Tibial artery (tissue), 4 donors: Measurements from ENCODE around the gene ANKRD11.

Experiments
- DNase-seq, 2 donors: peaks; one replicate each; pipeline ENCODE4 v3.0.0-alpha.2; 2019
- H3K27ac ChIP-seq, 2 donors: fragments of 200-600 bp; sonication (generic) in 1 of 2; 1 replicate in 1 of 2; 2 replicates in 1 of 2; pipeline ENCODE4 v1.5.1; 2018 to 2019; ENCODE audit warnings: mild to moderate bottlenecking in 1 of 2
- H3K27me3 ChIP-seq, 2 donors: fragments of 200-600 bp; sonication (generic) in 1 of 2; one replicate each; pipeline versions ENCODE4 v1.5.1 to v1.6.0; 2016 to 2019
- H3K36me3 ChIP-seq, 3 donors: fragments of 200-600 bp; sonication (generic) in 2 of 3; one replicate each; pipeline ENCODE4 v1.5.1; 2016 to 2019; ENCODE audit warnings: mild to moderate bottlenecking in 2 of 3
- H3K4me1 ChIP-seq, 4 donors: fragments of 200-600 bp; sonication (generic) in 2 of 4; 1 replicate in 3 of 4; 2 replicates in 1 of 4; pipeline ENCODE4 v1.5.1; 2016 to 2019
- H3K4me3 ChIP-seq, 2 donors: fragments of 200-600 bp; sonication (generic) in 1 of 2; 1 replicate in 1 of 2; 2 replicates in 1 of 2; pipeline ENCODE4 v1.5.1; 2018 to 2019; ENCODE audit warnings: mild to moderate bottlenecking in 2 of 2
- H3K9me3 ChIP-seq, 3 donors: fragments of 200-600 bp; sonication (generic) in 1 of 3; one replicate each; pipeline ENCODE4 v1.5.1; 2016 to 2019
- CTCF ChIP-seq, 2 experiments: fragments of 200-600 bp in 1 of 2; fragments of 450-650 bp in 1 of 2; IDR thresholded peaks; one replicate each; pipeline ENCODE4 v1.5.1; 2017 to 2019; ENCODE audit warnings: antibody characterized with exemption in 2 of 2, mild to moderate bottlenecking in 1 of 2, moderate library complexity in 1 of 2
- intact Hi-C: fragments of 100-400 bp; cut with DNase I; formaldehyde crosslinking; loops from one replicate; pipeline ENCODE4 v1.15.0; 2023; ENCODE audit warnings: low total_unique reads

The ANKRD11 gene

GRCh38 chr16:89413811-89414585 lies 76.4 kb downstream of the ANKRD11 start:
- DNase-seq = no peak
- intact Hi-C loops = no loop called here
- no peak overlapping the region for H3K27ac ChIP-seq
- no peaks in the 10 kb centered on the region for H3K27me3 ChIP-seq
- no peaks in the 10 kb centered on the region for H3K9me3 ChIP-seq
- H3K36me3 ChIP-seq = no peaks in the 10 kb centered on the region
- no peak for TF ChIP-seq CTCF (IDR thresholded peaks at IDR 0.05)
- H3K4me3 ChIP-seq = no peak overlapping the region
- H3K4me1 ChIP-seq = peaks cover 0 to 92% (median 59%) of the 10 kb centered on the region in 4 donors

- Histone ChIP-seq H3K27me3 (no peaks in the 10 kb centered on the region), H3K4me1 (peaks cover 0 to 93% (median 68%) of the 10 kb centered on the region in 4 donors), H3K36me3 (no peaks in the 10 kb centered on the region), H3K4me3 (no peak overlapping the region), H3K27ac (no peak overlapping the region), H3K9me3 (no peaks in the 10 kb centered on the region)
- TF ChIP-seq CTCF (IDR thresholded peaks at IDR 0.05) = no peak
- intact Hi-C loops = no loop called here
- DNase-seq = no peak
Observed at GRCh38 chr16:89412811-89413210, 77.5 kb downstream of the ANKRD11 start.

GRCh38 chr16:89411335-89411850 lies 79.0 kb downstream of the ANKRD11 start:
- intact Hi-C loops = no loop called here
- Histone ChIP-seq H3K27me3 (no peaks in the 10 kb centered on the region), H3K9me3 (no peaks in the 10 kb centered on the region), H3K27ac (peak overlapping the region in 1 of 2 donors; percentile 51), H3K36me3 (no peaks in the 10 kb centered on the region), H3K4me1 (peaks cover 0 to 91% (median 64%) of the 10 kb centered on the region in 4 donors), H3K4me3 (no peak overlapping the region)
- no peak for DNase-seq
- TF ChIP-seq CTCF (IDR thresholded peaks at IDR 0.05) = no peak

- TF ChIP-seq CTCF (IDR thresholded peaks at IDR 0.05) = peak; percentile 12 to 25
- Histone ChIP-seq H3K36me3 (no peaks in the 10 kb centered on the region), H3K9me3 (no peaks in the 10 kb centered on the region), H3K4me3 (no peak overlapping the region), H3K27me3 (no peaks in the 10 kb centered on the region), H3K27ac (peak overlapping the region in 1 of 2 donors; percentile 51), H3K4me1 (peaks cover 0 to 86% (median 65%) of the 10 kb centered on the region in 4 donors)
- peak; percentile 75 to 88 for DNase-seq
- intact Hi-C loops = no loop called here
Observed at GRCh38 chr16:89410794-89411309, 79.5 kb downstream of the ANKRD11 start.

GRCh38 chr16:89410322-89410721 lies 80.0 kb downstream of the ANKRD11 start:
- Histone ChIP-seq H3K27me3 (no peaks in the 10 kb centered on the region), H3K4me3 (no peak overlapping the region), H3K9me3 (no peaks in the 10 kb centered on the region), H3K27ac (peak overlapping the region; percentile 51 to 52), H3K36me3 (no peaks in the 10 kb centered on the region), H3K4me1 (peaks cover 0 to 86% (median 64%) of the 10 kb centered on the region in 4 donors)
- intact Hi-C loops = no loop called here
- no peak for DNase-seq
- TF ChIP-seq CTCF (IDR thresholded peaks at IDR 0.05) = no peak
